ENCODE results near the gene ABCA6.

ABCA6 gene

DNA sequence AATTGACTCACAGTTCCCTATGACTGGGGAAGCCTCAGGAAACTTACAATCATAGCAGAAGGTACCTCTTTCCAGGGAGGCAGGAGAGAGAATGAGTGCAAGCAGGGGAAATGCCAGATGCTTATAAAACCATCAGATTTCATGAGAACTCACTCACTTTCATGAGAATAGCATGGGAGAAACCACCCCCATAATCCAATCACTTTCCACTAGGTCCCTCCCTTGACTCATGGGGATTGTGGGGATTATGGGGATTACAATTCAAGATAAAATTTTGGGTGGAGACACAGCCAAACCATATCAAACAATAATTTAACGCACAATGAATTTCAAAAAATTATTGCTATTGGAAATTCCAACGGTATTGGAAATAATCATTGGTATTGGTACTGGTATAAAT, 96.0 kb downstream of the ABCA6 start:
- H3K4me3 ChIP-seq (ENCODE audit: low read depth, low read length, poor library complexity, severe bottlenecking): no peak overlapping the region
- H3K36me3 ChIP-seq (ENCODE audit: insufficient read depth, low read length): no peaks in the 10 kb centered on the region
- no peaks in the 10 kb centered on the region for H3K79me2 ChIP-seq (ENCODE audit: insufficient read depth, low read length)
- H3K9ac ChIP-seq (ENCODE audit: low read length): no peak overlapping the region
- no peaks in the 10 kb centered on the region for H4K20me1 ChIP-seq (ENCODE audit: insufficient read depth, low read length)
- H3K4me1 ChIP-seq (ENCODE audit: insufficient read depth, low read length, severe bottlenecking): no peaks in the 10 kb centered on the region
- H3F3A ChIP-seq (ENCODE audit: insufficient read depth, low read length): no peaks in the 10 kb centered on the region
- no peak for TF ChIP-seq EZH2 (IDR thresholded peaks at IDR 0.05; ENCODE audit: borderline replicate concordance, low read length)
- TF ChIP-seq CTCF (IDR thresholded peaks at IDR 0.05; ENCODE audit: low read length): no peak
- H3K9me3 ChIP-seq (ENCODE audit: low read length): no peaks in the 10 kb centered on the region
- H2AFZ ChIP-seq (ENCODE audit: low read length): no peak overlapping the region
- H3K27ac ChIP-seq (ENCODE audit: low read depth, low read length, poor library complexity, severe bottlenecking): no peak overlapping the region
- no peaks in the 10 kb centered on the region for H3K27me3 ChIP-seq (ENCODE audit: insufficient read depth, low read length)
- H3K9me2 ChIP-seq (ENCODE audit: low read depth, low read length): no peaks in the 10 kb centered on the region
- no peak overlapping the region for H3K4me2 ChIP-seq (ENCODE audit: low read length)

- H3F3A ChIP-seq (ENCODE audit: insufficient read depth, low read length): no peaks in the 10 kb centered on the region
- no peak overlapping the region for H3K27ac ChIP-seq (ENCODE audit: low read depth, low read length, poor library complexity, severe bottlenecking)
- no peaks in the 10 kb centered on the region for H3K36me3 ChIP-seq (ENCODE audit: insufficient read depth, low read length)
- no peaks in the 10 kb centered on the region for H3K79me2 ChIP-seq (ENCODE audit: insufficient read depth, low read length)
- H3K27me3 ChIP-seq (ENCODE audit: insufficient read depth, low read length): no peaks in the 10 kb centered on the region
- H4K20me1 ChIP-seq (ENCODE audit: insufficient read depth, low read length): no peaks in the 10 kb centered on the region
- no peaks in the 10 kb centered on the region for H3K4me1 ChIP-seq (ENCODE audit: insufficient read depth, low read length, severe bottlenecking)
- H3K9ac ChIP-seq (ENCODE audit: low read length): no peak overlapping the region
- H3K9me2 ChIP-seq (ENCODE audit: low read depth, low read length): no peaks in the 10 kb centered on the region
- TF ChIP-seq EZH2 (IDR thresholded peaks at IDR 0.05; ENCODE audit: borderline replicate concordance, low read length): no peak
- no peak for TF ChIP-seq CTCF (IDR thresholded peaks at IDR 0.05; ENCODE audit: low read length)
- H3K4me2 ChIP-seq (ENCODE audit: low read length): no peak overlapping the region
- no peaks in the 10 kb centered on the region for H3K9me3 ChIP-seq (ENCODE audit: low read length)
- H3K4me3 ChIP-seq (ENCODE audit: low read depth, low read length, poor library complexity, severe bottlenecking): no peak overlapping the region
- no peak overlapping the region for H2AFZ ChIP-seq (ENCODE audit: low read length)
Measured at GRCh38 chr17:69044371-69044770, 97.3 kb downstream of the ABCA6 start.

DNA sequence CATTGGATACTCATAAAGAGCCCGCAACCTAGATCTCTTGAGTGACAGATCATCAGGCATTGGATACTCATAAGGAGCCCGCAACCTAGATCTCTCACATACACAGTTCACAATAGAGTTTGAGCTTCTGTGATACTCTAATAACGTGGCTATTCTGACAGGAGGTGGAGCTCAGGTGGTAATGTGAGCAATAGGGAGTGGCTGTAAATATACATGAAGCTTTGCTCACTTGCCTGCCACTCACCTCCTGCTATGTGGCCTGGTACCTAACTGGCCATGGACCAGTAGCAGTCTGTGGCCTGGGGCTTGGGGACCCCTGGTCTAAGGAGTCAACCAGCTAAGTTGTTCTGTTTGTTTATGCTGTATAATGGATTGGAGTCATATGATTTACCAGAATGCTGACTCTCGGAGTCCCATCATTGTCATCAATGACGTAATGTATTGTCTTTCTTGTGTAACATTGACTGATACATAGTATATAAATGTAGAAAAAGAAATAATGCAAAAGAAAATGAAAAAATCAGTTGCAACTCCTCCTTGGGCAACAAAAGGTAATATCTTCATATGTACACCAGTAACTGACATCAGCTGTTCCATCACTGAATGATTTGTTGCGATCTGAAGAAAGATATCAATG, 98.5 kb downstream of the ABCA6 start:
- Histone ChIP-seq H3K36me3 (ENCODE audit: insufficient read depth, low read length) (no peaks in the 10 kb centered on the region), H3K79me2 (ENCODE audit: insufficient read depth, low read length) (no peaks in the 10 kb centered on the region)

More for the DNA sequence above, 98.5 kb downstream of the ABCA6 start:
- no peaks in the 10 kb centered on the region for H3K27me3 ChIP-seq (ENCODE audit: insufficient read depth, low read length)
- H3K4me3 ChIP-seq (ENCODE audit: low read depth, low read length, poor library complexity, severe bottlenecking): no peak overlapping the region
- no peak overlapping the region for H2AFZ ChIP-seq (ENCODE audit: low read length)
- H3K4me2 ChIP-seq (ENCODE audit: low read length): no peak overlapping the region
- H3K9me3 ChIP-seq (ENCODE audit: low read length): no peaks in the 10 kb centered on the region
- TF ChIP-seq EZH2 (IDR thresholded peaks at IDR 0.05; ENCODE audit: borderline replicate concordance, low read length): no peak
- TF ChIP-seq CTCF (IDR thresholded peaks at IDR 0.05; ENCODE audit: low read length): no peak
- H3K27ac ChIP-seq (ENCODE audit: low read depth, low read length, poor library complexity, severe bottlenecking): no peak overlapping the region
- H3K9me2 ChIP-seq (ENCODE audit: low read depth, low read length): no peaks in the 10 kb centered on the region
- H3K9ac ChIP-seq (ENCODE audit: low read length): no peak overlapping the region
- no peaks in the 10 kb centered on the region for H3K4me1 ChIP-seq (ENCODE audit: insufficient read depth, low read length, severe bottlenecking)
- no peaks in the 10 kb centered on the region for H4K20me1 ChIP-seq (ENCODE audit: insufficient read depth, low read length)
- no peaks in the 10 kb centered on the region for H3F3A ChIP-seq (ENCODE audit: insufficient read depth, low read length)
